HepG2 (cell line): ENCODE data around the gene PLBD2. TPM values are rescaled to one million over a fixed set of nuclear protein-coding genes. Genes with fewer than 3 reads are reported as not detected.

ENCODE experiments used
- ATAC-seq: fragments of 200-7000 bp; cut with Tn5 transposase; 3 replicates; pipeline ENCODE4 v1.9.1; 2020; ENCODE audit warnings: mild to moderate bottlenecking, moderate library complexity
- BruUV-seq: library from RNA; stranded (reverse); fragments of 400-500 nt; replicated peaks from 2 replicates; lab custom pipeline; 2021; lab: Mats Ljungman, UMichigan
- CTCF ChIA-PET: fragments of 300-600 bp; formaldehyde crosslinking; extraction: SDS; loops from one replicate; lab custom pipeline; 2021; ENCODE audit warnings: low total read pairs, inconsistent platforms, low intra/inter-chr PET ratio; lab: Yijun Ruan, JAX
- POLR2A ChIA-PET: fragments of 350-600 bp; sonication (Branson Sonifier 250); formaldehyde crosslinking; loops from one replicate; lab custom pipeline; 2020; ENCODE audit warnings: antibody characterized with exemption, inconsistent platforms; lab: Yijun Ruan, JAX
- DNase-seq: peaks from one replicate; pipeline ENCODE4 v3.0.0-alpha.2; 2015; ENCODE audit warnings: low spot score
- FAIRE-seq: peaks from 3 replicates; lab custom pipeline; 2011; peaks lifted over from hg19 to GRCh38; lab: Jason Lieb, UNC
- H2AFZ ChIP-seq: one replicate; pipeline ENCODE4 v1.6.1; 2011; ENCODE audit warnings: low read length, inconsistent platforms
- H3K27ac ChIP-seq: fragments of 300-600 bp; 3 replicates; pipeline ENCODE4 v1.8.0; 2011; ENCODE audit warnings: mixed run types, mild to moderate bottlenecking, mixed read lengths, low read length, inconsistent platforms; ENCODE audit not compliant: insufficient read depth; ENCODE audit errors: extremely low read length
- H3K27me3 ChIP-seq, 2 experiments: fragments of 200-600 bp in 1 of 2; 2 replicates in 1 of 2; 3 replicates in 1 of 2; pipeline versions ENCODE4 v1.6.0 to v1.8.0; 2011; ENCODE audit warnings: low read length in 2 of 2, mild to moderate bottlenecking in 2 of 2, moderate library complexity in 2 of 2, inconsistent platforms in 1 of 2; ENCODE audit not compliant: insufficient read depth in 2 of 2, control insufficient read depth in 1 of 2
- H3K36me3 ChIP-seq, 2 experiments: fragments of 200-600 bp in 1 of 2; replicated peaks in 1 of 2; 2 replicates in 1 of 2; 3 replicates in 1 of 2; pipeline versions ENCODE4 v1.5.1 to v1.8.0; 2011; ENCODE audit warnings: low read length in 2 of 2, inconsistent platforms in 1 of 2; ENCODE audit not compliant: insufficient read depth in 2 of 2, control insufficient read depth in 1 of 2
- H3K4me1 ChIP-seq: 2 replicates; pipeline ENCODE4 v1.5.1; 2012; ENCODE audit warnings: low read length, inconsistent platforms; ENCODE audit not compliant: insufficient read depth
- H3K4me2 ChIP-seq: 2 replicates; pipeline ENCODE4 v1.6.0; 2011; ENCODE audit warnings: low read depth, low read length, inconsistent platforms
- H3K4me3 ChIP-seq, 3 experiments: fragments of 200-600 bp in 1 of 3; sonication (generic), shearing (Covaris generic) in 1 of 3; replicated peaks in 1 of 3; 2 replicates each; pipeline ENCODE4 v1.5.1; 2011 to 2016; ENCODE audit warnings: low read length in 3 of 3, inconsistent platforms in 2 of 3, low read depth in 2 of 3, mild to moderate bottlenecking in 2 of 3, control low read depth in 1 of 3, mixed read lengths in 1 of 3; ENCODE audit not compliant: insufficient read depth in 1 of 3
- H3K79me2 ChIP-seq: one replicate; pipeline ENCODE4 v1.6.1; 2011; ENCODE audit warnings: low read length, inconsistent platforms; ENCODE audit not compliant: insufficient read depth
- H3K9ac ChIP-seq: 2 replicates; pipeline ENCODE4 v1.6.0; 2011; ENCODE audit warnings: mild to moderate bottlenecking, low read depth, low read length, inconsistent platforms; ENCODE audit not compliant: insufficient read depth
- H3K9me3 ChIP-seq: 2 replicates; pipeline ENCODE4 v1.5.1; 2012; ENCODE audit warnings: mild to moderate bottlenecking, low read length
- H4K20me1 ChIP-seq: 2 replicates; pipeline ENCODE4 v1.6.0; 2011; ENCODE audit warnings: inconsistent platforms, mild to moderate bottlenecking, low read length, moderate library complexity; ENCODE audit not compliant: insufficient read depth
- MED1 ChIP-seq: sonication (generic); formaldehyde crosslinking; IDR thresholded peaks from 2 replicates; pipeline ENCODE4 v1.4.0; 2020; ENCODE audit warnings: missing genetic modification reagents
- RBM39 ChIP-seq: fragments of 200-400 bp; formaldehyde crosslinking; IDR thresholded peaks from one replicate; pipeline ENCODE4 v1.6.1; 2018; ENCODE audit warnings: antibody characterized with exemption, mild to moderate bottlenecking, low read depth, low read length; ENCODE audit not compliant: poor library complexity, severe bottlenecking
- RXRA ChIP-seq: sonication (generic); formaldehyde crosslinking; IDR thresholded peaks from 2 replicates; pipeline ENCODE4 v1.5.1; 2020; ENCODE audit warnings: missing genetic modification reagents
- SMAD3 ChIP-seq: sonication (generic); formaldehyde crosslinking; IDR thresholded peaks from 2 replicates; pipeline ENCODE4 v1.4.0; 2020; ENCODE audit warnings: missing genetic modification reagents
- SNRNP70 ChIP-seq: fragments of 200-400 bp; formaldehyde crosslinking; IDR thresholded peaks from 2 replicates; pipeline ENCODE4 v1.6.1; 2017; ENCODE audit warnings: mild to moderate bottlenecking, low read depth, low read length, moderate library complexity
- ZKSCAN5 ChIP-seq: sonication (generic); formaldehyde crosslinking; IDR thresholded peaks from 2 replicates; pipeline ENCODE4 v1.5.1; 2020; ENCODE audit warnings: mild to moderate bottlenecking, missing genetic modification reagents
- ZNF616 ChIP-seq: sonication (generic); formaldehyde crosslinking; IDR thresholded peaks from 2 replicates; pipeline ENCODE4 v1.5.0; 2020; ENCODE audit warnings: low read depth, mild to moderate bottlenecking, missing genetic modification reagents
- ZNF670 ChIP-seq: sonication (generic); formaldehyde crosslinking; IDR thresholded peaks from 2 replicates; pipeline ENCODE4 v1.8.0; 2022; ENCODE audit warnings: mild to moderate bottlenecking, missing genetic modification reagents, borderline replicate concordance
- ZZZ3 ChIP-seq: sonication (generic); formaldehyde crosslinking; IDR thresholded peaks from 2 replicates; pipeline ENCODE4 v1.4.0; 2020; ENCODE audit warnings: missing genetic modification reagents, mild to moderate bottlenecking, borderline replicate concordance
- WGBS: methylation state at CpG from one replicate; pipeline ENCODE4 v1.1.6; 2017; ENCODE audit warnings: low lambda C conversion rate; 5-methylcytosine and 5-hydroxymethylcytosine counted together
- in situ Hi-C: cut with HindIII; loops from 2 replicates; pipeline ENCODE4 v1.10.0; 2017; ENCODE audit warnings: low pct_unique_long_range_greater_than_20kb; ENCODE audit not compliant: extremely low pct_ligation_motif_present
- intact Hi-C: fragments of 100-400 bp; cut with micrococcal nuclease; formaldehyde crosslinking; loops from one replicate; pipeline ENCODE4 v1.10.0; 2022; ENCODE audit not compliant: unreplicated experiment
- polyA plus RNA-seq, 8 experiments: library from polyadenylated mRNA; depleted of rRNA in 3 of 8; stranded (reverse) in 7 of 8; unstranded in 1 of 8; fragments of >200 nt; fragmentation: Illumina TruSeq in 4 of 8; extraction: Trizol in 4 of 8; gene quantifications; 2 replicates each; pipeline versions ENCODE4 v1.2.1 to v1.2.3, GENCODE V29; 2011 to 2016; ENCODE audit warnings: low read depth in 4 of 8, missing spikeins in 1 of 8, mixed read lengths in 1 of 8; ENCODE audit not compliant: insufficient read depth in 1 of 8
- total RNA-seq, 5 experiments: library from RNA; depleted of rRNA; stranded (reverse); fragments of >200 nt; fragmentation: Illumina TruSeq; extraction: Trizol; gene quantifications; 2 replicates each; pipeline ENCODE4 v1.2.3, GENCODE V29; 2016; ENCODE audit warnings: low read depth in 1 of 5

Gene PLBD2
- total and polyA plus RNA-seq, 2 of the 13 experiments (the other 11 are each of a cell fraction or from before 2014, with no cell fraction given), result 6.7 to 8.5 TPM

DNA sequence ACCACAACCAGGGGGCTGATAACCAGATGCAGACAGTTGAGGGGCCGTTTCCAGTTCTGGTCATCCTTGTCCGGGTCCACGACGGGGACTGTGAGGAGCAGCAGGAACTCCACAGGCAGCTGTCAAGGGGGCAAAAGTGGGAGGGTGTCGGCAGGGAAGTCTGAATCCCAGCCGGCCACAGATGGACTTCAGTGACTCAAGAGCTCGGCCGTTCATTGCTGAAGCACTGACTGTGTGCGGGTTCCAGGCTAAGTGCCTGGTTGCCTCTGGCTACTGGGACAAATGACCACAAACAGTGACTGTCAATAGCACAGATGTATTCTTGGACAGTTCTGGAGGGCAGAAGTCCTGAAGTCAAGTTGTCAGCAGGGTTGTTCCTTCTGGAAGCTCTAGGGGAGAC lies 43.0 kb upstream of the PLBD2 start (continued):
- no peak for TF ChIP-seq ZKSCAN5 (CRISPR knock-in tag)
- TF ChIP-seq MED1, result no peak
- no peak for TF ChIP-seq SNRNP70

DNA sequence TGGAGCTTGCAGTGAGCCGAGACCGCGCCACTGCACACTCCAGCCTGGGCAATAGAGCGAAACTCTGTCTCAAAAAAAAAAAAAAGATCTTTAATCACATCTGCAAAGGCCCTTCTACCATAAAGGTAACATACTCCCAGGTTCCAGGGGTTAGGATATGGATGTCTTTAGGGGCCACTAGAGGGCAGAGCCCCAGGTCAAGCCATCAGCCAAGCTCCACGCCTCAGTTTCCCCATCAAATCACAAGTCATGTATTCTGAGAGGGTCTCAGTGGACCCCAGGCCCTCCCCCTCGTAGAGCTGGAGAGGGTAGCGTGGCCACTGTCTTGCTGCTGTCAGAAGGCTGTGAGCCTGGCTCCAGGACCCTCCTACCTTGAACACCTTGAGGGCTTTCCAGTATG lies 42.2 kb upstream of the PLBD2 start:
- Histone ChIP-seq H3K9ac (no peak overlapping the region), H3K4me2 (no peak overlapping the region), H3K4me3 (no peak overlapping the region), H4K20me1 (no peaks in the 10 kb centered on the region), H3K36me3 (peaks cover 5 to 7% of the 10 kb centered on the region in 2 experiments; a peak in 1 of 5 replicates), H3K27ac (no peak overlapping the region), H3K4me1 (no peaks in the 10 kb centered on the region), H3K9me3 (no peaks in the 10 kb centered on the region), H3K79me2 (no peaks in the 10 kb centered on the region), H2AFZ (no peak overlapping the region), H3K27me3 (no peaks in the 10 kb centered on the region)
- WGBS, result 89% methylated on average over 6 of the region's 7 CpGs
- in situ Hi-C loops, result no loop called here
- FAIRE-seq, result no peak
- POLR2A ChIA-PET, result interaction anchor here (1.8 kb wide), 1 partner anchor 19 kb away, joined by 6 read pairs; the partner anchor contains the start of gene SLC8B1
- no peak for ATAC-seq
- TF ChIP-seq SMAD3 (CRISPR knock-in tag) (no peak), RXRA (CRISPR knock-in tag) (no peak), ZZZ3 (no peak), ZNF670 (CRISPR knock-in tag) (no peak), RBM39 (no peak), ZNF616 (CRISPR knock-in tag) (no peak)
- DNase-seq, result no peak
- BruUV-seq, result no TSS peak
- intact Hi-C loops, result no loop called here
- CTCF ChIA-PET, result no interaction called here
